GM23248 (cell line): Measurements from ENCODE around the gene RPL35. TPM values are rescaled to one million over a fixed set of nuclear protein-coding genes. Genes with fewer than 3 reads are reported as not detected.

ENCODE experiments used
- DNase-seq: peaks from one replicate; pipeline ENCODE4 v3.0.0-alpha.2; 2015
- H2AFZ ChIP-seq: fragments of 200-600 bp; sonication (generic); 2 replicates; pipeline ENCODE4 v1.6.1; 2016; ENCODE audit warnings: antibody characterized with exemption
- H3F3A ChIP-seq: fragments of 200-600 bp; sonication (generic); 2 replicates; pipeline ENCODE4 v1.6.1; 2016; ENCODE audit warnings: mild to moderate bottlenecking, antibody characterized with exemption, mixed run types; ENCODE audit not compliant: insufficient read depth
- H3K27ac ChIP-seq: fragments of 200-600 bp; sonication (generic); 2 replicates; pipeline ENCODE4 v1.5.1; 2016; ENCODE audit warnings: mild to moderate bottlenecking
- H3K27me3 ChIP-seq: fragments of 200-600 bp; sonication (generic); replicated peaks from 2 replicates; pipeline ENCODE4 v1.6.1; 2016; ENCODE audit warnings: mild to moderate bottlenecking; ENCODE audit not compliant: insufficient read depth
- H3K36me3 ChIP-seq: fragments of 200-600 bp; sonication (generic); 2 replicates; pipeline ENCODE4 v1.6.1; 2016; ENCODE audit warnings: low read depth, mild to moderate bottlenecking
- H3K4me1 ChIP-seq: fragments of 200-600 bp; sonication (generic); 2 replicates; pipeline ENCODE4 v1.6.1; 2016; ENCODE audit warnings: mild to moderate bottlenecking; ENCODE audit not compliant: insufficient read depth
- H3K4me2 ChIP-seq: fragments of 200-600 bp; sonication (generic); one replicate; pipeline ENCODE4 v1.6.1; 2016; ENCODE audit warnings: mild to moderate bottlenecking; ENCODE audit not compliant: unreplicated experiment
- H3K4me3 ChIP-seq: fragments of 200-600 bp; sonication (generic); 2 replicates; pipeline ENCODE4 v1.5.1; 2016; ENCODE audit warnings: mild to moderate bottlenecking
- H3K79me2 ChIP-seq: fragments of 200-600 bp; sonication (generic); 2 replicates; pipeline ENCODE4 v1.6.1; 2016; ENCODE audit warnings: mild to moderate bottlenecking; ENCODE audit not compliant: insufficient read depth
- H3K9ac ChIP-seq: fragments of 200-600 bp; sonication (generic); 2 replicates; pipeline ENCODE4 v1.6.1; 2016; ENCODE audit warnings: mild to moderate bottlenecking
- H3K9me2 ChIP-seq: fragments of 200-600 bp; sonication (generic); 2 replicates; pipeline ENCODE4 v1.6.1; 2016; ENCODE audit warnings: mixed run types, mild to moderate bottlenecking, moderate library complexity; ENCODE audit not compliant: insufficient read depth
- H3K9me3 ChIP-seq: fragments of 200-600 bp; sonication (generic); one replicate; pipeline ENCODE4 v1.6.1; 2017; ENCODE audit warnings: low read depth
- H4K20me1 ChIP-seq: fragments of 200-600 bp; sonication (generic); 2 replicates; pipeline ENCODE4 v1.6.0; 2016; ENCODE audit not compliant: insufficient read depth
- EZH2 ChIP-seq: fragments of 200-600 bp; sonication (generic); IDR thresholded peaks from 2 replicates; pipeline ENCODE4 v1.6.1; 2018; ENCODE audit warnings: antibody characterized with exemption, mild to moderate bottlenecking; ENCODE audit not compliant: insufficient read depth, poor library complexity, severe bottlenecking
- EZH2phosphoT487 ChIP-seq: fragments of 200-600 bp; sonication (generic); IDR thresholded peaks from 2 replicates; pipeline ENCODE4 v1.6.1; 2018; ENCODE audit warnings: antibody characterized with exemption, moderate library complexity, mild to moderate bottlenecking, low read depth; ENCODE audit not compliant: insufficient read depth
- WGBS, 2 experiments: methylation state at CpG; one replicate each; pipeline ENCODE4 v1.1.6; 2015 to 2017; ENCODE audit warnings: low lambda C conversion rate in 2 of 2, low coverage in 1 of 2; ENCODE audit errors: missing lambda C conversion rate in 2 of 2; 5-methylcytosine and 5-hydroxymethylcytosine counted together
- in situ Hi-C: fragments of 300-500 bp; cut with MboI; formaldehyde crosslinking; loops from 2 replicates; pipeline ENCODE4 v1.15.0; 2020
- polyA plus RNA-seq: library from polyadenylated mRNA; unstranded; fragments of >200 nt; fragmentation: Nextera tagmentation; extraction: Ambion mirVana; gene quantifications from 2 replicates; pipeline ENCODE4 v1.2.1, GENCODE V29; 2016
- total RNA-seq: library from RNA; depleted of rRNA; stranded (reverse); fragments of >200 nt; shearing (Covaris generic); gene quantifications from 2 replicates; pipeline ENCODE4 v1.2.3, GENCODE V29; 2014

Gene RPL35
- total and polyA plus RNA-seq, 2 experiments from 2014 or later: 1,193 to 1,199 TPM

DNA sequence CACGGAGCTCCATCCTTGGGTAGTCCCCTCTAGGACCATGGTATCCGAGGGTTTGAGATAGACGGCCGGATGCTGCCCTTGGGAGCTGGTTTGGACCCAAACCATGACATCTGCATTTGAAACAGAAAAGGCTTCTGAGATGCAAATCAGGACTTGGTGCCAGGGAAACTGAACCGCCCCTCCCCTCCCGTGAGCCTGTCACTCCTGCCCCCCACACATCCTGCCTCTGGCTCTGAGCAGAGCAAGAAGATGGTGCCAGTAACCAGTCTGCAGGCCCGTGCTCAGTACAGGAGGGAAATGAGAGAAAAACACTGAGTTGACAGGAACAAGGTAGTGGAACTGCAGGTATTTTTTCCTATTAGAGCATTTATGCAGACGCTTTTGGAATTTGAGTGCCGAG is 18.7 kb upstream of the RPL35 start:
- H3K4me2 ChIP-seq: no peak overlapping the region
- H3F3A ChIP-seq: peaks cover 35% of the 10 kb centered on the region
- H3K9me3 ChIP-seq: no peaks in the 10 kb centered on the region
- no peak overlapping the region for H3K27ac ChIP-seq
- no peaks in the 10 kb centered on the region for H3K27me3 ChIP-seq
- H3K4me3 ChIP-seq: no peak overlapping the region
- H3K36me3 ChIP-seq: peaks cover 35% of the 10 kb centered on the region
- no peak for DNase-seq
- no peak overlapping the region for H3K9ac ChIP-seq
- no peak for TF ChIP-seq EZH2
- TF ChIP-seq EZH2phosphoT487: no peak
- H3K4me1 ChIP-seq: no peaks in the 10 kb centered on the region
- H3K79me2 ChIP-seq: peaks cover 23% of the 10 kb centered on the region
- H4K20me1 ChIP-seq: no peaks in the 10 kb centered on the region
- no peaks in the 10 kb centered on the region for H3K9me2 ChIP-seq
- no peak overlapping the region for H2AFZ ChIP-seq
- in situ Hi-C loops: no loop called here
- 68 to 69% methylated on average over 9 of the region's 9 CpGs for WGBS, 2 experiments

DNA sequence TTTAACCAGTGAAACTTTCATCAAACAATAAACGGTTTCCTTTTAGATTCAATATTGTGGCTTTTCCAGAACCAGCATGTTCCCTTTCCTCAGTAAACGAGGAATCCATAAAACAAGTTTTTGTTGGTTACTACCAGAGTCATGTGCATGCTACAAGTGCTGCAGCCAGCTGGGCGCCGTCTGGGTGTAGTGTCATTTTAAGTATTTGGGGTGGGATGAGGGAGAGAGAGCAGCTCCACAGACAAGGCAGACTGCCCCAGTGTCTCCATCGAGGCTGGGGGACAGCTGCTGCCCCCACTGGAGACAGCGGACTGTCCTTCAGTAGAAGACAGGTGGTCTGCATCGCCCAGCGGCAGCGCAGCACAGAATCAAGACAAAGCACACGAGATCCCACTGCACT is 17.5 kb upstream of the RPL35 start:
- H3K4me1 ChIP-seq: no peaks in the 10 kb centered on the region
- no peak overlapping the region for H3K4me2 ChIP-seq
- peaks cover 47% of the 10 kb centered on the region for H3K36me3 ChIP-seq
- H4K20me1 ChIP-seq: no peaks in the 10 kb centered on the region
- peaks cover 36% of the 10 kb centered on the region for H3K79me2 ChIP-seq
- H3K9ac ChIP-seq: no peak overlapping the region
- H3K9me3 ChIP-seq: no peaks in the 10 kb centered on the region
- H3K27me3 ChIP-seq: no peaks in the 10 kb centered on the region
- WGBS, 2 experiments: 55 to 59% methylated on average over 10 of the region's 10 CpGs
- no peak overlapping the region for H3K27ac ChIP-seq
- H2AFZ ChIP-seq: no peak overlapping the region
- TF ChIP-seq EZH2 (no peak), EZH2phosphoT487 (no peak)
- DNase-seq: no peak
- peaks cover 35% of the 10 kb centered on the region for H3F3A ChIP-seq
- no peaks in the 10 kb centered on the region for H3K9me2 ChIP-seq
- H3K4me3 ChIP-seq: no peak overlapping the region
- in situ Hi-C loops: no loop called here

DNA sequence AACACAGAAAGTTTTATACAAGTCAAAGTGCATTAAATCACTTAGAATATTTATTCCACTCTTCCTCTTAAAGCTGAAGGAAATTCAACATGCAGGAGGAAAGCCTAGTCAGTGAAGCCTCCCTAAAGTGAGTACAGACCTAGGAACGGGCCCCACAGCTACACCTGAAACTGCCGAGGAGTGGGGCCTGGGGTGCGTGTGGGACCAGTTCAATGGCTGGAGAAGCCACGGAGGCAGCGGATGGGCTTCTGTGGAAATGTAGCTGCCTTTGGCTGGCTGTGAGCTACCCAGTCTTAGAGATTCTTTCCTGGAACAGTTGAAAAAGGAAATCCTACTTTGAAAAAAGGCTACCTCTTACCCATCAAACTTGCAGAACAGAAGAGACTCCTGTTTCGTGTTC is 16.8 kb upstream of the RPL35 start:
- Histone ChIP-seq H3K27me3 (no peaks in the 10 kb centered on the region), H3K36me3 (peaks cover 48% of the 10 kb centered on the region)
- in situ Hi-C loops: no loop called here

DNA sequence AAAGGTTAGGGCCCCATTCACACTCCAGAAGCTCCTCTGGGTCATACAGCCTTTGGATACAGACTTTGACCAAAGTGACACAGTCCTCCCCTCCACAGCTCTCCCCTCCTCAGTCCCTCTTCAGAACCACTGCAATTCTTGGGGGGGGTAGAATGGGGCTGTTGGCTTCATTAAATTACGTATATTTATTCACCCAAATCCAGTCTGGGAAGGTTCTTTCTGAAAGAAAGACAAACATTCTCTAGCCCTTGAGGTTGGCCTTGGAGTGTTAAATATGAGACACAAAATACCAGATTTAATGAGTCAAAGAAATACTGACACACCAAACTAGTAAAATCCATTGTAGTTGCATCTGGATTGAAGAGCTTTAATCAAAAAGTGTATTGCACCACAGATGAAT is 16.3 kb upstream of the RPL35 start:
- no peak for DNase-seq
- TF ChIP-seq EZH2 (no peak), EZH2phosphoT487 (no peak)
- H2AFZ ChIP-seq: no peak overlapping the region
- H4K20me1 ChIP-seq: no peaks in the 10 kb centered on the region
- H3K79me2 ChIP-seq: peaks cover 48% of the 10 kb centered on the region
- peak overlapping the region; percentile 11 for H3K27ac ChIP-seq
- H3K4me2 ChIP-seq: no peak overlapping the region
- no peaks in the 10 kb centered on the region for H3K4me1 ChIP-seq
- no peak overlapping the region for H3K4me3 ChIP-seq
- in situ Hi-C loops: no loop called here
- H3F3A ChIP-seq: peaks cover 38% of the 10 kb centered on the region
- H3K9me3 ChIP-seq: no peaks in the 10 kb centered on the region
- peaks cover 50% of the 10 kb centered on the region for H3K36me3 ChIP-seq
- WGBS, 2 experiments: 90 to 100% methylated on average over 1 of the region's 1 CpG
- H3K9ac ChIP-seq: 0 out of 2 replicates have a peak overlapping the region, but pooled peaks have one; percentile 16
- H3K9me2 ChIP-seq: no peaks in the 10 kb centered on the region
- no peaks in the 10 kb centered on the region for H3K27me3 ChIP-seq

More for the DNA sequence above, 16.8 kb upstream of the RPL35 start:
- Histone ChIP-seq H3K4me2 (no peak overlapping the region), H3K4me1 (no peaks in the 10 kb centered on the region), H3F3A (peaks cover 35% of the 10 kb centered on the region), H2AFZ (no peak overlapping the region), H3K9ac (0 out of 2 replicates have a peak overlapping the region, but pooled peaks have one; percentile 16), H4K20me1 (no peaks in the 10 kb centered on the region), H3K27ac (peak overlapping the region; percentile 11; the same call in 1 of the 2 replicates), H3K4me3 (no peak overlapping the region), H3K79me2 (peaks cover 43% of the 10 kb centered on the region), H3K9me2 (no peaks in the 10 kb centered on the region), H3K9me3 (no peaks in the 10 kb centered on the region)
- DNase-seq: no peak
- WGBS, 2 experiments: 97% methylated on average over 6 of the region's 6 CpGs
- TF ChIP-seq EZH2phosphoT487 (no peak), EZH2 (no peak)
